Smooth muscle cell (in vitro differentiated cells): ENCODE data around the gene CYP3A4. TPM values are rescaled to one million over a fixed set of nuclear protein-coding genes. Genes with fewer than 3 reads are reported as not detected.
"Not testable (repeated sequence)": the region's sequence is repeated elsewhere in the genome, so short reads cannot be mapped to it uniquely, and the experiment has no call there.

Source experiments
- DNase-seq: peaks from one replicate; lab custom pipeline; 2025; ENCODE audit not compliant: unreplicated experiment; lab: John Stamatoyannopoulos, UW
- H2AFZ ChIP-seq: fragments of 200-600 bp; sonication (generic); 2 replicates; pipeline ENCODE4 v1.6.0; 2016; ENCODE audit warnings: antibody characterized with exemption, low read depth, mild to moderate bottlenecking
- H3F3A ChIP-seq: fragments of 200-600 bp; sonication (generic); 2 replicates; pipeline ENCODE4 v1.6.0; 2017; ENCODE audit warnings: antibody characterized with exemption, low read depth
- H3K27ac ChIP-seq: fragments of 200-600 bp; sonication (generic); 2 replicates; pipeline ENCODE4 v1.5.1; 2016; ENCODE audit warnings: low read depth, mild to moderate bottlenecking
- H3K27me3 ChIP-seq: fragments of 200-600 bp; sonication (generic); 2 replicates; pipeline ENCODE4 v1.6.1; 2016; ENCODE audit warnings: low read depth, mild to moderate bottlenecking
- H3K36me3 ChIP-seq: fragments of 200-600 bp; sonication (generic); 2 replicates; pipeline ENCODE4 v1.5.1; 2016; ENCODE audit warnings: low read depth
- H3K4me1 ChIP-seq: fragments of 200-600 bp; sonication (generic); 2 replicates; pipeline ENCODE4 v1.5.1; 2016; ENCODE audit warnings: low read depth
- H3K4me2 ChIP-seq: fragments of 200-600 bp; sonication (generic); 2 replicates; pipeline ENCODE4 v1.6.0; 2016; ENCODE audit warnings: mild to moderate bottlenecking
- H3K4me3 ChIP-seq: fragments of 200-600 bp; sonication (generic); 2 replicates; pipeline ENCODE4 v1.5.1; 2016; ENCODE audit warnings: mild to moderate bottlenecking
- H3K79me2 ChIP-seq: fragments of 200-600 bp; sonication (generic); 2 replicates; pipeline ENCODE4 v1.6.0; 2016; ENCODE audit warnings: low read depth, mild to moderate bottlenecking
- H3K9ac ChIP-seq: fragments of 200-600 bp; sonication (generic); 2 replicates; pipeline ENCODE4 v1.6.0; 2016; ENCODE audit warnings: low read depth
- H3K9me3 ChIP-seq: fragments of 200-600 bp; sonication (generic); replicated peaks from 2 replicates; pipeline ENCODE4 v1.5.1; 2016; ENCODE audit warnings: low read depth
- H4K20me1 ChIP-seq: fragments of 200-600 bp; sonication (generic); 2 replicates; pipeline ENCODE4 v1.6.0; 2016; ENCODE audit warnings: low read depth
- CTCF ChIP-seq: fragments of 200-600 bp; sonication (generic); IDR thresholded peaks from 2 replicates; pipeline ENCODE4 v1.5.1; 2017; ENCODE audit warnings: borderline replicate concordance, mild to moderate bottlenecking, antibody characterized with exemption; ENCODE audit not compliant: insufficient read depth, poor library complexity, severe bottlenecking
- WGBS: methylation state at CpG from one replicate; pipeline ENCODE4 v1.1.7; 2016; ENCODE audit warnings: low lambda C conversion rate; 5-methylcytosine and 5-hydroxymethylcytosine counted together
- polyA plus RNA-seq: library from polyadenylated mRNA; unstranded; fragments of >200 nt; fragmentation: Nextera tagmentation; extraction: Ambion mirVana; gene quantifications from 2 replicates; pipeline ENCODE4 v1.2.1, GENCODE V29; 2016
- total RNA-seq: library from RNA; depleted of rRNA; stranded (reverse); fragments of >200 nt; gene quantifications from 2 replicates; pipeline ENCODE4 v1.2.3, GENCODE V29; 2014

CYP3A4 gene
- total and polyA plus RNA-seq, 2 experiments from 2014 or later, result not detected

DNA sequence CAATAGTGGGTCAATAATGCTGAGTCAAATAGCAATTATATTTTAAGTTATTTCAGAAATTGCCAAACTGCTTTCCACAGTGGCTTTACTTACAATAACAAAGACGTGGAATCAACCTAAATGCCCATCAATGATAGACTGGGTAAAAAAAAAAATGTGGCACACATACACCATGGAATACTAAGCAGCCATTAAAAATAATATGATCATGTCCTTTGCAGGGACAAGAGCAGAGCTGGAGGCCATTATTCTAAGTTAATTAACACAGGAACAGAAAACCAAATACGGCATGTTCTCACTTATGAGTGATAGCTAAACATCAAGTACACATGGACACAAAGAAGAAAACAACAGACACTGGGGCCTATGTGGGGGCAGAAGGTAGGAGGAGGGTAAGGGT is 15.0 kb upstream of the CYP3A4 start:
- no peak overlapping the region for H3K9ac ChIP-seq
- H3K4me1 ChIP-seq, result no peaks in the 10 kb centered on the region
- no peaks in the 10 kb centered on the region for H3K27me3 ChIP-seq
- 87% methylated on average over 2 of the region's 2 CpGs for WGBS
- H3K79me2 ChIP-seq, result no peaks in the 10 kb centered on the region
- H3K9me3 ChIP-seq, result no peaks in the 10 kb centered on the region
- H3K4me3 ChIP-seq, result no peak overlapping the region
- H3K4me2 ChIP-seq, result no peak overlapping the region
- H4K20me1 ChIP-seq, result no peaks in the 10 kb centered on the region
- no peak for DNase-seq
- no peaks in the 10 kb centered on the region for H3F3A ChIP-seq
- no peak for TF ChIP-seq CTCF
- no peaks in the 10 kb centered on the region for H3K36me3 ChIP-seq
- no peak overlapping the region for H2AFZ ChIP-seq
- H3K27ac ChIP-seq, result no peak overlapping the region

DNA sequence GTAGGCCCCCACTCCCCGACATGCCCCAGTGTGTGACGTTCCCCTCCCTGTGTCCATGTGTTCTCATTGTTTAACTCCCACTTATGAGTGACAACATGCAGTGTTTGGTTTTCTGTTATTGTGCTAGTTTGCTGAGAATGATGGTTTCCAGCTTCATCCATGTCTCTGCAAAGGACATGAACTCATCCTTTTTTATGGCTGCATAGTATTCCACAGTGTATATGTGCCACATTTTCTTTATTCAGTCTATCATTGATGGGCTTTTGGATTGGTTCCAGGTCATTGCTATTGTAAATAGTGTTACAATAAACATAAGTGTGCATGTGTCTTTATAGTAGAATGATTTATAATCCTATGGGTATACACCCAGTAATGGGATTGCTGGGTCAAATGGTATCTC is 11.9 kb upstream of the CYP3A4 start:
- DNase-seq, H3F3A ChIP-seq, H3K9me3 ChIP-seq, H4K20me1 ChIP-seq, H3K4me3 ChIP-seq, H3K4me2 ChIP-seq, H3K79me2 ChIP-seq, H3K36me3 ChIP-seq, H3K9ac ChIP-seq, H2AFZ ChIP-seq, H3K27ac ChIP-seq, H3K4me1 ChIP-seq, H3K27me3 ChIP-seq: not testable (repeated sequence)
- WGBS, result 68% methylated on average over 2 of the region's 2 CpGs

GRCh38 chr7:99794585-99795502 is 10.9 kb upstream of the CYP3A4 start:
- Histone ChIP-seq H3K79me2 (no peaks in the 10 kb centered on the region), H3K4me1 (no peaks in the 10 kb centered on the region), H3K9me3 (no peaks in the 10 kb centered on the region), H3K27ac (no peak overlapping the region), H4K20me1 (no peaks in the 10 kb centered on the region), H3K36me3 (no peaks in the 10 kb centered on the region), H2AFZ (no peak overlapping the region), H3K4me2 (no peak overlapping the region), H3F3A (no peaks in the 10 kb centered on the region), H3K9ac (no peak overlapping the region), H3K4me3 (no peak overlapping the region), H3K27me3 (no peaks in the 10 kb centered on the region)
- no peak for DNase-seq
- WGBS, result 68% methylated on average over 12 of the region's 12 CpGs
- TF ChIP-seq CTCF, result no peak

DNA sequence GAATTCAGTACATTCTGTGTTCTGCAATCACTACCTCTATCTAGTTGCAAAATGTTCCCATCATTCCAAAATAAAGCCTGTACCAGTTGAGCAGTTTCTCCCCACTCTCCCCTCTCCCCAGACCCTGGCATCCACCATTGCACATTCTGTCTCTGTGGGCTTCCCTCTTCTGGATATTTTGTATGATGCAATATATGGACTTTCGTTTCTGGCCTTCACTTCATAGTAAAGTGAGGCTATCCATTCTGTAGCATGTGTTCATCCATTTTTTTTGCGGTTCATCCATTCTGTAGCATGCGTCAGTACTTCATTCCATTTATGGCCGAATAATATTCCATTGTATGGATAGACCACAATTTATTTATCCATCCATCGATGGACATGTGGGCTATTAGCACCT is 9.5 kb upstream of the CYP3A4 start:
- Histone ChIP-seq H3K4me3 (no peak overlapping the region), H3K27ac (no peak overlapping the region), H3K36me3 (no peaks in the 10 kb centered on the region), H3K27me3 (no peaks in the 10 kb centered on the region), H2AFZ (no peak overlapping the region), H3K4me1 (no peaks in the 10 kb centered on the region), H3K4me2 (no peak overlapping the region), H3K9me3 (no peaks in the 10 kb centered on the region), H4K20me1 (no peaks in the 10 kb centered on the region), H3K9ac (no peak overlapping the region), H3F3A (no peaks in the 10 kb centered on the region), H3K79me2 (no peaks in the 10 kb centered on the region)
- TF ChIP-seq CTCF, result no peak
- no peak for DNase-seq
- WGBS, result 95% methylated on average over 5 of the region's 5 CpGs
